ENCODE measurements around the gene MTHFD2L.
"Not testable (repeated sequence)": the region's sequence is repeated elsewhere in the genome, so short reads cannot be mapped to it uniquely, and the experiment has no call there.

The MTHFD2L gene

GRCh38 chr4:74205046-74205445, 47.1 kb downstream of the MTHFD2L start:
- TF ChIP-seq CTCF (IDR thresholded peaks at IDR 0.05; ENCODE audit: control insufficient read depth, extremely low read depth, insufficient read depth): no peak
- no peak for DNase-seq (ENCODE audit: low read depth)
- H3K4me3 ChIP-seq (ENCODE audit: low read depth, low read length): no peak overlapping the region

GRCh38 chr4:74205559-74205958, 47.6 kb downstream of the MTHFD2L start:
- H3K4me3 ChIP-seq (ENCODE audit: low read depth, low read length): no peak overlapping the region
- DNase-seq (ENCODE audit: low read depth): no peak
- TF ChIP-seq CTCF (IDR thresholded peaks at IDR 0.05; ENCODE audit: control insufficient read depth, extremely low read depth, insufficient read depth): no peak

- H3K4me3 ChIP-seq (ENCODE audit: low read depth, low read length): no peak overlapping the region
- no peak for TF ChIP-seq CTCF (IDR thresholded peaks at IDR 0.05; ENCODE audit: control insufficient read depth, extremely low read depth, insufficient read depth)
- DNase-seq (ENCODE audit: low read depth): no peak
Observed at GRCh38 chr4:74206088-74206825, 48.3 kb downstream of the MTHFD2L start.

GRCh38 chr4:74214457-74215159, 56.7 kb downstream of the MTHFD2L start:
- not testable (repeated sequence) for H3K4me3 ChIP-seq (ENCODE audit: low read depth, low read length); DNase-seq (ENCODE audit: low read depth)

GRCh38 chr4:74215236-74215635, 57.3 kb downstream of the MTHFD2L start:
- DNase-seq (ENCODE audit: low read depth); H3K4me3 ChIP-seq (ENCODE audit: low read depth, low read length): not testable (repeated sequence)

- no peak for DNase-seq (ENCODE audit: low read depth)
- TF ChIP-seq CTCF (IDR thresholded peaks at IDR 0.05; ENCODE audit: control insufficient read depth, extremely low read depth, insufficient read depth): no peak
- H3K4me3 ChIP-seq (ENCODE audit: low read depth, low read length): no peak overlapping the region
Observed at GRCh38 chr4:74217365-74217764, 59.4 kb downstream of the MTHFD2L start.

GRCh38 chr4:74218201-74218600, 60.3 kb downstream of the MTHFD2L start:
- DNase-seq (ENCODE audit: low read depth): no peak
- TF ChIP-seq CTCF (IDR thresholded peaks at IDR 0.05; ENCODE audit: control insufficient read depth, extremely low read depth, insufficient read depth): no peak
- H3K4me3 ChIP-seq (ENCODE audit: low read depth, low read length): no peak overlapping the region

- no peak for TF ChIP-seq CTCF (IDR thresholded peaks at IDR 0.05; ENCODE audit: control insufficient read depth, extremely low read depth, insufficient read depth)
- DNase-seq (ENCODE audit: low read depth): no peak
- H3K4me3 ChIP-seq (ENCODE audit: low read depth, low read length): no peak overlapping the region
Observed at GRCh38 chr4:74219240-74219639, 61.3 kb downstream of the MTHFD2L start.

All from LNCaP clone FGC (cell line).